Esophagus squamous epithelium (tissue), 5 donors: ENCODE measurements around the gene ULK2. TPM values are rescaled to one million over a fixed set of nuclear protein-coding genes. Genes with fewer than 3 reads are reported as not detected.

ENCODE experiments used
- DNase-seq: peaks from one replicate; lab custom pipeline; 2025; lab: John Stamatoyannopoulos, UW
- H3K27ac ChIP-seq, 4 donors: fragments of 200-600 bp; sonication (generic); one replicate each; pipeline ENCODE4 v1.5.1; 2016 to 2019; ENCODE audit warnings: mild to moderate bottlenecking in 1 of 4
- H3K27me3 ChIP-seq, 4 donors: fragments of 200-600 bp; sonication (generic); 1 replicate in 3 of 4; 2 replicates in 1 of 4; pipeline versions ENCODE4 v1.5.1 to v1.6.0; 2017 to 2021; ENCODE audit warnings: antibody characterized with exemption in 1 of 4
- H3K36me3 ChIP-seq, 3 donors: fragments of 200-600 bp; sonication (generic); one replicate each; pipeline ENCODE4 v1.5.1; 2016 to 2019
- H3K4me1 ChIP-seq, 3 donors: fragments of 200-600 bp; sonication (generic); one replicate each; pipeline ENCODE4 v1.5.1; 2017 to 2019
- H3K4me3 ChIP-seq, 4 donors: fragments of 200-600 bp; sonication (generic); 1 replicate in 3 of 4; 2 replicates in 1 of 4; pipeline ENCODE4 v1.5.1; 2016 to 2019; ENCODE audit warnings: mild to moderate bottlenecking in 2 of 4, moderate library complexity in 1 of 4
- H3K9me3 ChIP-seq, 3 donors: fragments of 200-600 bp; sonication (generic); one replicate each; pipeline ENCODE4 v1.5.1; 2016 to 2019
- CTCF ChIP-seq, 6 experiments: fragments of 450-650 bp in 4 of 6; fragments of 200-600 bp in 2 of 6; sonication (generic) in 2 of 6; IDR thresholded peaks; one replicate each; pipeline ENCODE4 v1.5.1; 2016 to 2019; ENCODE audit warnings: antibody characterized with exemption in 6 of 6, mild to moderate bottlenecking in 4 of 6, moderate library complexity in 4 of 6
- POLR2A ChIP-seq, 4 donors: fragments of 450-650 bp; IDR thresholded peaks; one replicate each; pipeline ENCODE4 v1.6.1; 2017; ENCODE audit warnings: antibody characterized with exemption in 4 of 4, mild to moderate bottlenecking in 4 of 4, moderate library complexity in 3 of 4
- WGBS, 2 donors: methylation state at CpG; one replicate each; pipeline ENCODE4 v1.1.5; 2018; 5-methylcytosine and 5-hydroxymethylcytosine counted together
- intact Hi-C: fragments of 100-400 bp; cut with DNase I; formaldehyde crosslinking; loops from one replicate; pipeline ENCODE4 v1.15.0; 2022
- total RNA-seq, 4 donors: library from RNA; depleted of rRNA; stranded (reverse); fragments of >200 nt; gene quantifications; one replicate each; pipeline ENCODE4 v1.1.0, GENCODE V29; 2016
- donor health status: DM: yes; HTN: yes; CAD: no.

ULK2 gene
- total RNA-seq, 4 donors from 2014 or later, result 6.0 to 17.4 (median 8.2) TPM

DNA sequence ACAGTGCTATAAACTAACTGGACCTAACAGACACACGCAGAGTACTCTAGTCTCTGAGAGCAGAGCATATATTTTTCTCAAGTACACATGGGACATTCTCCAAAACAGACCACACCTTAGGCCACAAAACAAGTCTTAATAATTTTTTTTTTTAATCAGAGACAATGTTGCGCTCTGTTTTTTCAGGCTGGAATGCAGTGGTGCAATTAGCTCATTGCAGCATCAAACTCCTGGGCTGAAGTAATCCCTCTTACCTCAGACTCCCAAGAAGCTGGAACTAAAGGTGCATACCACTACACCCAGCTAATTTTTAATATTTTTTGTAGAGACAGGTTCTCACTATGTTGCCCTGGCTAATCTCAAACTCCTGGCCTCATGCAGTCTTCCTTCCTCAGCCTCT is 37.7 kb downstream of the ULK2 start:
- no peak for DNase-seq
- Histone ChIP-seq H3K27me3 (no peaks in the 10 kb centered on the region), H3K4me3 (no peak overlapping the region), H3K27ac (no peak overlapping the region), H3K4me1 (no peaks in the 10 kb centered on the region), H3K9me3 (no peaks in the 10 kb centered on the region), H3K36me3 (peaks cover 0 to 51% (median under 1%) of the 10 kb centered on the region in 3 donors)
- intact Hi-C loops, result no loop called here
- WGBS, 2 donors, result 95 to 98% methylated on average over 2 of the region's 2 CpGs
- TF ChIP-seq CTCF (IDR thresholded peaks at IDR 0.05) (no peak), POLR2A (IDR thresholded peaks at IDR 0.05) (no peak)

- no peaks in the 10 kb centered on the region for H3K27me3 ChIP-seq
- no peak for DNase-seq
- H3K27ac ChIP-seq, result no peak overlapping the region
- TF ChIP-seq POLR2A (IDR thresholded peaks at IDR 0.05) (no peak), CTCF (IDR thresholded peaks at IDR 0.05) (peak in 1 of 6 experiments; percentile 34)
- intact Hi-C loops, result no loop called here
- WGBS, 2 donors, result 53 to 70% methylated on average over 3 of the region's 3 CpGs
- H3K36me3 ChIP-seq, result peaks cover 0 to 81% (median 3%) of the 10 kb centered on the region in 3 donors
- no peaks in the 10 kb centered on the region for H3K9me3 ChIP-seq
- no peak overlapping the region for H3K4me3 ChIP-seq
- H3K4me1 ChIP-seq, result no peaks in the 10 kb centered on the region
Measured at GRCh38 chr17:19812407-19812806, 55.3 kb downstream of the ULK2 start.

GRCh38 chr17:19805006-19805405 is 62.7 kb downstream of the ULK2 start:
- peaks cover 0 to 75% (median 0%) of the 10 kb centered on the region in 3 donors for H3K36me3 ChIP-seq
- H3K9me3 ChIP-seq, result no peaks in the 10 kb centered on the region
- 65 to 72% methylated on average over 2 of the region's 2 CpGs for WGBS, 2 donors
- no peak overlapping the region for H3K4me3 ChIP-seq
- H3K27me3 ChIP-seq, result no peaks in the 10 kb centered on the region
- DNase-seq, result no peak
- TF ChIP-seq CTCF (IDR thresholded peaks at IDR 0.05) (no peak), POLR2A (IDR thresholded peaks at IDR 0.05) (no peak)
- H3K4me1 ChIP-seq, result peaks cover 0 to 17% (median 0%) of the 10 kb centered on the region in 3 donors
- intact Hi-C loops, result no loop called here
- H3K27ac ChIP-seq, result peak overlapping the region in 2 of 4 donors; percentile 15 to 19

GRCh38 chr17:19800571-19800970 is 67.2 kb downstream of the ULK2 start:
- Histone ChIP-seq H3K4me3 (no peak overlapping the region), H3K27ac (peak overlapping the region in 2 of 4 donors; percentile 10 to 48), H3K36me3 (peaks cover 11 to 82% (median 18%) of the 10 kb centered on the region in 3 donors), H3K4me1 (peaks cover 0 to 23% (median 0%) of the 10 kb centered on the region in 3 donors), H3K9me3 (peaks cover 0 to 8% (median 5%) of the 10 kb centered on the region in 3 donors), H3K27me3 (no peaks in the 10 kb centered on the region)
- WGBS, 2 donors, result 38 to 63% methylated on average over 1 of the region's 1 CpG
- DNase-seq, result no peak
- TF ChIP-seq POLR2A (IDR thresholded peaks at IDR 0.05) (no peak), CTCF (IDR thresholded peaks at IDR 0.05) (no peak)
- intact Hi-C loops, result no loop called here

GRCh38 chr17:19799796-19800195 is 67.9 kb downstream of the ULK2 start:
- H3K9me3 ChIP-seq, result peaks cover 0 to 8% (median 5%) of the 10 kb centered on the region in 3 donors
- 49 to 52% methylated on average over 2 of the region's 2 CpGs for WGBS, 2 donors
- peaks cover 0 to 23% (median 0%) of the 10 kb centered on the region in 3 donors for H3K4me1 ChIP-seq
- no peaks in the 10 kb centered on the region for H3K27me3 ChIP-seq
- TF ChIP-seq CTCF (IDR thresholded peaks at IDR 0.05) (no peak), POLR2A (IDR thresholded peaks at IDR 0.05) (no peak)
- intact Hi-C loops, result no loop called here
- H3K27ac ChIP-seq, result peak overlapping the region in 2 of 4 donors; percentile 10 to 48
- peaks cover 11 to 89% (median 19%) of the 10 kb centered on the region in 3 donors for H3K36me3 ChIP-seq
- no peak for DNase-seq
- H3K4me3 ChIP-seq, result no peak overlapping the region
